ENCODE measurements around the gene JUND. TPM values are rescaled to one million over a fixed set of nuclear protein-coding genes. Genes with fewer than 3 reads are reported as not detected.

JUND gene
- total RNA-seq, 1 experiment from 2014 or later: 128 TPM

DNA sequence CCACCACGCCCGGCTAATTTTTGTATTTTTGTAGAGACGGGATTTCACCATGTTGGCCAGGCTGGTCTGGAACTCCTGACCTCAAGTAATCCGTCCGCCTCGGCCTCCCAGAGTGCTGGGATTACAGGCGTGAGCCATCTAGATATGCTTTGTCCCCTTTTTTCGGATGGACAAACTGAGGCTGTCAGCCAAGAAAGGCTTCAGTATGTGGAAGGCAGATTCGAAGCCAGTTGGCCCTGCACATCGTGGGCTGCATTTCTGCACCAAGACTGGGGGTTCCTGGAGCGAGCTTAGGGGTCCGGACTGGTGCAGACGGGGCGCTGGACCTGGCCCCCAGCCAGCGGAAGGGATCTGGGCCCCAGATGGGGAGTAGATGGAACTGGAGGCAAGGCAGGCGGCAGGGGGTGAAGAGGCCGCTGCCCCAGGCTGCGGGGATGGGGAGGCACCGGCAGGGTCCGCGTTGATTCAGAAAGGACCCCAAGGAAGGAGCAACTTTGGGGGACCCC, 9.7 kb upstream of the JUND start:
- intact Hi-C loops (cut with micrococcal nuclease; ENCODE audit: unreplicated experiment): no loop called here
- Histone ChIP-seq H3K27me3 (replicated peaks; ENCODE audit: insufficient read depth, low read depth, low read length, poor library complexity) (no peaks in the 10 kb centered on the region), H3K4me1 (ENCODE audit: insufficient read depth, low read length, poor library complexity, severe bottlenecking) (peaks cover 40% of the 10 kb centered on the region), H3K36me3 (ENCODE audit: insufficient read depth, low read length, poor library complexity, severe bottlenecking) (no peaks in the 10 kb centered on the region), H3K4me3 (ENCODE audit: low read depth, low read length, poor library complexity, severe bottlenecking) (peak overlapping the region; percentile 64), H3K9me3 (ENCODE audit: low read depth, low read length, poor library complexity, severe bottlenecking) (no peaks in the 10 kb centered on the region), H3K27ac (ENCODE audit: low read depth, low read length, poor library complexity, severe bottlenecking) (peak overlapping the region; percentile 98)
- no peak for DNase-seq (ENCODE audit: low spot score)
- TF ChIP-seq EZH2 (IDR thresholded peaks at IDR 0.05; ENCODE audit: borderline replicate concordance, low read depth, low read length, poor library complexity, severe bottlenecking) (no peak), CTCF (conservative IDR thresholded peaks at IDR 0.05; ENCODE audit: low read depth, low read length) (no peak)
- ChIA-PET POLR2A (ENCODE audit: low non-redundant PET) (interaction anchor here (2.1 kb wide), 1 partner anchor 10 kb away, joined by 88 read pairs; the partner anchor contains the start of gene JUND), CTCF (no interaction called here)
- BruUV-seq (replicated peaks): TSS peak; percentile 59

DNA sequence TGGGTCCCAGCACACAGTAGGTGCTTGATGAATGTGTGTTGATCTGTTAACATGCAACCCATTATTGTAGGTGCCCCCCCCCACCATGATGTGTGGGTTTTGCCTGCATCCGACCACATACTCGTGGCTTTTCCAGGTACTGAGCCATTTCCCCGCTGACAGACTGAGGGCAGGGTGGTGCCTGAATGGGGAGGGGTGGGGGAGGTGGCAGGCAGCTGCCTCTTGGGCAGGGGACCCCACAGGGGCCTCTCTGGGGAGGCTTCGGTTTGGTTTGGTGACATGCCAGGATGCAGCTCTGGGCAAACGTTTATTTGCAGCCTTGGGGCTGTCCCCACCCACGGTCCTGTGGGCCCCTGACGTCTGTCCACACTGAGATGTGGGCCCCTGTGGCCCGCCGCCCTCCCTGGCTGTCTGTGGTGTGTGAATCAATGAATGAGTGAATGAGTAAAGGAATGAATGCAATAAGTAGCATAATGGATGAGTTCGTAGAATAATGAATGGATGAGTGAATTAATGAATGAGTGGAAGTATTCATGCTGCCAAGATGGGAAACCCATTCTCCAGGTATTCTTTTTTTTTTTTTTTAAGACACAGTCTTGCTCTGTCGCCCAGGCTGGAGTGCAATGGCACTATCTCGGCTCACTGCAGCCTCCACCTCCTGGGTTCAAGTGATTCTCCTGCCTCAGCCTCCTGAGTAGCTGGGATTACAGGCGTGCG, 9.0 kb upstream of the JUND start:
- Histone ChIP-seq H3K27me3 (replicated peaks; ENCODE audit: insufficient read depth, low read depth, low read length, poor library complexity) (no peaks in the 10 kb centered on the region), H3K4me3 (ENCODE audit: low read depth, low read length, poor library complexity, severe bottlenecking) (no peak overlapping the region), H3K4me1 (ENCODE audit: insufficient read depth, low read length, poor library complexity, severe bottlenecking) (peaks cover 40% of the 10 kb centered on the region), H3K36me3 (ENCODE audit: insufficient read depth, low read length, poor library complexity, severe bottlenecking) (no peaks in the 10 kb centered on the region), H3K9me3 (ENCODE audit: low read depth, low read length, poor library complexity, severe bottlenecking) (no peaks in the 10 kb centered on the region), H3K27ac (ENCODE audit: low read depth, low read length, poor library complexity, severe bottlenecking) (peak overlapping the region; percentile 28)
- no TSS peak for BruUV-seq (replicated peaks)
- ChIA-PET POLR2A (ENCODE audit: low non-redundant PET) (no interaction called here), CTCF (no interaction called here)
- TF ChIP-seq CTCF (conservative IDR thresholded peaks at IDR 0.05; ENCODE audit: low read depth, low read length): no peak
- TF ChIP-seq EZH2 (IDR thresholded peaks at IDR 0.05; ENCODE audit: borderline replicate concordance, low read depth, low read length, poor library complexity, severe bottlenecking): no peak
- no peak for DNase-seq (ENCODE audit: low spot score)
- intact Hi-C loops (cut with micrococcal nuclease; ENCODE audit: unreplicated experiment): no loop called here

- POLR2A ChIA-PET (ENCODE audit: low non-redundant PET): no interaction called here
- H3K4me1 ChIP-seq (ENCODE audit: insufficient read depth, low read length, poor library complexity, severe bottlenecking): peaks cover 40% of the 10 kb centered on the region
- BruUV-seq (replicated peaks): no TSS peak
- DNase-seq (ENCODE audit: low spot score): no peak
- H3K36me3 ChIP-seq (ENCODE audit: insufficient read depth, low read length, poor library complexity, severe bottlenecking): no peaks in the 10 kb centered on the region
- CTCF ChIA-PET: interaction anchor here (0.7 kb wide), 1 partner anchor 10 kb away, joined by 4 read pairs; no protein-coding TSS in a partner anchor
- intact Hi-C loops (cut with micrococcal nuclease; ENCODE audit: unreplicated experiment): no loop called here
- H3K9me3 ChIP-seq (ENCODE audit: low read depth, low read length, poor library complexity, severe bottlenecking): no peaks in the 10 kb centered on the region
- TF ChIP-seq EZH2 (IDR thresholded peaks at IDR 0.05; ENCODE audit: borderline replicate concordance, low read depth, low read length, poor library complexity, severe bottlenecking): no peak
- TF ChIP-seq CTCF (conservative IDR thresholded peaks at IDR 0.05; ENCODE audit: low read depth, low read length): no peak
- H3K27ac ChIP-seq (ENCODE audit: low read depth, low read length, poor library complexity, severe bottlenecking): peak overlapping the region; percentile 28
- no peak overlapping the region for H3K4me3 ChIP-seq (ENCODE audit: low read depth, low read length, poor library complexity, severe bottlenecking)
- H3K27me3 ChIP-seq (replicated peaks; ENCODE audit: insufficient read depth, low read depth, low read length, poor library complexity): no peaks in the 10 kb centered on the region
These were observed 8.3 kb upstream of the JUND start for GRCh38 chr19:18289471-18290301.

All from A673 (cell line).